Renal pelvis (tissue), 4 donors: ENCODE results near the gene ERP44. TPM values are rescaled to one million over a fixed set of nuclear protein-coding genes. Genes with fewer than 3 reads are reported as not detected.
"Not testable (repeated sequence)": the region's sequence is repeated elsewhere in the genome, so short reads cannot be mapped to it uniquely, and the experiment has no call there.

ENCODE experiments used
- DNase-seq: peaks from one replicate; pipeline ENCODE4 v3.0.0-alpha.2; 2013
- polyA plus RNA-seq, 3 donors: library from polyadenylated mRNA; unstranded; fragments of 120-200 nt; gene quantifications; one replicate each; pipeline ENCODE4 v1.2.1, GENCODE V29; 2013; ENCODE audit not compliant: insufficient read length in 3 of 3

ERP44 gene
- polyA plus RNA-seq, 3 donors: 30.8 to 35.8 (median 34.1) TPM

DNA sequence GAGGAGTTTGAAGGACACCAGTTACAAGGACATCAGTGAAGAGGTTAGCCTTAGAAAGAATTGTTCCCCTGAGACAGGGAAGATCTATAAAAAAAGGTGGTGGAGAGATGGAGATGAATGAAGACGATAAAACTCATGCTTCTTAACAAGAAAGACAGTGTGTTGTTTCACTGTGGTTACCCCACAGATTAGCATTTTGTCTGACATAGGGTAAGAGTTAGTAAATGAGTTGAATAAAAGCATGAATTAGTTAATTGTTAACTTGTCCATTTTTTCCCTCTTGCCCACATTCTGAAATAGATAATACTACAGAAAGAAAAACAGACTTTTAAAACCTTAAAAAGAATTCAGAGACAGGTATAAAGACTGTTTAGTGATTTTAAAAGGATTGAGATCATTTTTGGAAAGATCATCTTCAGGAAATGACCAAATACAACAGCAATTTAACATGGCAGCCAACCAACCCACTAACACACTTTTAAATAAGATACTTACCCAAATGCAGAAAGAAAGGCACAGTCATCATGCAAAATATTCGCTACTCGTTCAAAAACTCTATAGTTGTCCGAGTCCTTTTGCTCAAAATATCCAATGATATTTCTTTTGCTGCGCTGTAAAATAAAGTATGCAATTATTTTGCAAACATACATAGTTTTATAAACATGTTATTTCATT is 78.5 kb downstream of the ERP44 start:
- no peak for DNase-seq

DNA sequence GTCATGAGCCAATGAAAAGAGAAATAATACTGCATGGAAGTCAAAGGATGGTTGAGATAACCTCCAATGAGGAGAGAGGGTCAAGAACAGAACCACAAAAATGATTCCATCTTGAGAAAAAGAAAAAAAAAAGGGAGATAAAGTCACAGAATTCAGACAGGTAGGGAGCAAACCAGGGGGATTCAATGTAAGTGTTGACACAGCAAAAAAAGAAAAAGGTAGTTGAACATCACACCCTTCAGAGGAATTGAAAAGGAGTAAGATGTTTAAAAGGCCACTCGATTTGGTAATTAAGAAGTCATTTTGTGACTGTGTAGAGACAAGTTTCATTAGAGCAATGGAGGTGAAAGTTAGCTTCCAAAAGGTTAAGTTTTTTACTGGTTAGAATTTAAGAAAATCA is 79.3 kb downstream of the ERP44 start:
- DNase-seq: no peak

DNA sequence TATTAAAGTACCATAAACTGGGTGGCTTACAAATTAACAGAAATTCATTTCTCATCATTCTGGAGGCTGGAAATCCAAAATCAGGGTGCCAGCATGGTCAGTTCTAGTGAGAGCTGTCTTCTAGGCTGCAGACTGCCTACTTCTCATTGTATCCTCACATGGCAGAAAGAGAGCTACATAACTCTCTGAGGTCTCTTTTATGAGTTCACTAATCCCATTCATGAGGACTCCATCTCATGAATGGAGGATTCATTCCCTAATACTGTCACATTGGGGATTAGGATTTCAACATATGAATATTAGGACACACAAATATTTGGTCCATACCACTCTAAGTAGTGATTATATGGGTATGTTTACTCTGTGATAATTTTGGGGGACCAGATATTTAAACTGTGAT is 84.0 kb downstream of the ERP44 start:
- no peak for DNase-seq

DNA sequence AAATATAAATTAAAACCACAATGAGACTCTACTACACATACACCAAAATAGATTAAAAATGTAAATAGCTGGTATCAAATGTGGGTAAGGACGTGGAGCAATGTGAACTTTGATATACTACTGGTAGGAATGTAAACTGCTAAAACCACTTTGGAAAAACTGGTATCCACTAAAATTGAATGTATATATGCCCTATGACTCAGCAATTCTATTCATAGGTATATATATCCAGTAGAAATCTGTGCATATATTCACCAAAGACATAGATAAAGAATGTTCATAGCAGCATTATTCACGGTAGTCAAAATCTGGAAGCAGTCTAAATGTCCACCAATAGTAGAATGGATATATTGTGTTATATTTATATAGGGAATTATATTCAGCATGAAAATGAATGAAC is 85.2 kb downstream of the ERP44 start:
- no peak for DNase-seq

DNA sequence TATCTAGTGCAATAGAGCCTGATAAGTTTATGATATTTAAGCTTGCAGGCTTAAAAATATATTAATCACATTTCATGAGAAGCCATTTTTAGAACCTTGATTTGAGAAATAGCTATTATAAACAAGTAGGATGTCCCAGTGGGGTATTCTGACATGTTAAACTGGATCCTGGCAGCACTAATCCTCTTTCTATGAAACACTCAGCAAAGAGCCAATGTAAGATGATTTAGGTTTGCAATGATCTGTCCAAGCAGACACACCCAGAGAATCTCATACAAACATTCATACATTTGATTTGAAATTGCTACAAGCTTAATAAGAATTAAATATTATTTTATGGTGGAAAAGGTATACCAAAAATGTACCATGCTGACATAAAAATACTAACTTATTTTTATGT is 86.5 kb downstream of the ERP44 start:
- DNase-seq: no peak

DNA sequence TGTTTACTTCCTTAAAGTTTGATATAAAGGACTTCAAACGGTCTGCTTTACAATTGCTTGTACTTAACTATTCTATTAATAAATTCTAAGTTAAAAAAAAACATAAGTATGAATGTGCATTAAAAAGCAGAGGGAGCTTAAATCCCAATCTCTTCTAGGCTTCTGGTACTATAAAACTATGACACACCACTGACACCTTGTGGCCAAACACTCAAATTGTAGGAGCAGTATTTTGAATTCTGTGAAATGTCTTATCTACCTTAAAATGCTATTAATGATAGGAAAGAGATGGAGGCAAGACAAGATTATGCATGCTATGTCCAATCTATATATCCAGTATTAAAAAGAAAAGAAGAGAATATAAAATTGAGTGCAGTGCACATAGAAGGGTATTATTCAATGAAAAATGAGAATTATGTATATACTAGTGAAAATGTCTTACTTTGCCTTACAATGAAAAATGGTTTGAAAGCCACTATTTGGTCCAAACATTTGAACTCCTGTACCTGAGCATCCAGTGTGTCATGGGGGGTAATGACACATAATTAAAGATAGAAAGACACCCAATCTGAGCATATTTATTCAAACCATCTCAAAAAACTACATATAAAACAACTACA is 87.6 kb downstream of the ERP44 start:
- DNase-seq: peak; percentile 31

DNA sequence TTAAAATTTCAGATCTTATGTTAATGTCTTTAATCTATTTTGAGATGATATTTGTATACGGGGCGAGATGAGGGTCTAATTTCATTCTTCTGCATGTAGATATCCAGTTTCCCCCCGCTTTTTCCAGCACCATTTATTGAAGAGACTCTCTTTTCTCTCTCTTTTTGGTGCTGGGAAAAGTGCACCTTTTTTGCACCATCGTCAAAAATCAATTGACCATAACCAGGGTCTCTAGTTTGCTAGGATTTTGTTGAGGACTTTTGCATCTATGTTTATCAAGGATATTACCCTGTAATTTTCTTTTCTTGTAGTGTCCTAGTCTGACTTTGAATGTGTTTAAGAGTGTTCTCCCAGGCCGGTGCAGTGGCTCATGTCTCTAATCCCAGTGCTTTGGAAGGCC is 99.0 kb downstream of the ERP44 start:
- no peak for DNase-seq

DNA sequence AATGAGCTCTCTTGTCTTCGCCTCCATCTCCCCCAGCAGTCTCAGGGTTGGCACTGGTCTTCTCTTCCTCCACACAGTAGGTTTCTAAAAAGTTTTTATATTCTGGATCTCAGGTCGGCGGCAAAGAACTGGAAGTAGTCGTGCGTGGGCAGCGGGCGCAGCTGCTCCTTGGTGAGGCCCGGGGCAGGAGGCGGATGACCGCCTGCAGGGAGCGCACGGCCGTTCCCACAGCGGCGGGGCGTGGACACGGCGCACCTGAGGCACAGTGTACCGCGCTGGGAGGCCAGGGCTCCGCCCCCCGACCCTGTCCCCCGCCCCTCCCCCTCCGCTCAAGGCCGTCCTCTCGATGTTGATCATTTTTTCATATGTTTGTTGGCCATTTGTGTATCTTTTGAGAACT is 99.9 kb downstream of the ERP44 start:
- DNase-seq: no peak

DNA sequence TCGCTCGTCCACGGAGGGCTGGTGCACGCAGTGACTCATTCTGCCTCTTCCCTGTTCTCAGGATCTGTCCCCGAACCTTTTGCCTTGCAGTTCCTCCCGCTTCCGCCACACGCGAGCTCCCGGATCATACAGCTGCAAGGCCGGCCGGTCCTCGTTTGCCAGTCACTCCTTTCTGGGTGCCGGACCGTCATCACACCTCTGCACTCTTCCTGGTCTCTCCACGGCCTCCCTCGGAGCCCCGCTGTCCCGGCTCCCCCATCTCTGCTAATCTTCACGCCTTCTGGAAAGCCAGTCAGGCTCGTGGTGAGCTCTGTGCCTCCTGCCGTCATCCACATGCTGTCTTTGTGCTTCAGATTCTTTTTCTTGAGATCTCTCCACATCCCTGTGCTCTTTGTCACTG is 100.5 kb downstream of the ERP44 start:
- no peak for DNase-seq

DNA sequence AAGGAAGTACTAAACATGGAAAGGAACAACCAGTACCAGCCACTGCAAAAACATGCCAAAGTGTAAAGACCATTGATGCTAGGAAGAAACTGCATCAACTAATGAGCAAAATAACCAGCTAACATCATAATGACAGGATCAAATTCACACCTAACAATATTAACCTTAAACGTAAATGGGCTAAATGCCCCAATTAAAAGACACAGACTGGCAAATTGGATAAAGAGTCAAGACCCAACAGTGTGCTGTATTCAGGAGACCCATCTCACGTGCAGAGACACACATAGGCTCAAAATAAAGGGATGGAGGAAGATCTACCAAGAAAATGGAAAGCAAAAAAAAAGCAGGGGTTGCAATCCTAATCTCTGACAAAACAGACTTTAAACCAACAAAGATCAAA is 108.3 kb downstream of the ERP44 start:
- DNase-seq: not testable (repeated sequence)

DNA sequence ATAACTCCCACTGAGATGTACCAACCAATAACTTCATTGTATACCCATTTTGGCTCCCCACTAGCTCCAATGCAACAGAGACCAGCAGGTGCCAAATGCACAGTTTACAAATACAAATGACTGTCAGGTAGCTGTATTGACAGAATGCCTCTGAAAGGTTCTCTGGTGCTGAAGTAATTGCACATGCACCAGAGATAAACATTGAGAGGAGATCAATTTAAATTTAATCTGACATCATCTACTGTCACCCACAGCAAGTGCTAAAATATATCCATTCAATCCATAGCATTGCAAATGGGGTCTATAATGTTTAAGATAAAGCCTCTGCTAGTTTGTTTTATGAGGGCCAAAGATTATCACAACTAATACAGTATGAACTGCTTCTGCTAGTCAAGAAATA is 112.2 kb downstream of the ERP44 start:
- DNase-seq: no peak

DNA sequence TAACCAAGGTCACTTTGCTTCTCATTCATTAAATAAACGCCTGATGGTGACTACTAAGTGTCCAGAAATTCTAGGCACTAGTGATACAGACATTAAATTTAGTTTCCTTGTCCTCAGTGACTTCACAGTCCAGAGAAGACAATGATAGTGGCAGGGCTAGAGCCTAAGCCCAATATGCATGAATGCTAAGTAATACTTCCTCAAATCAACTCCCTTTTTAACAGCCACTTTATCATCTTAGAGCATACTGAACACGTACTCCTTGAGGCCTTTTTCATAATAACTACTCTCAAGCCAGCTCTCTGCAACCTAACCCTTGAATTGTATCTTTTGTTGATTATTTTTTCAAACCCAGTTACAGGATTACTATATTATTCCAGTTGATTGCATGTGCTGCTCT is 118.2 kb downstream of the ERP44 start:
- no peak for DNase-seq

DNA sequence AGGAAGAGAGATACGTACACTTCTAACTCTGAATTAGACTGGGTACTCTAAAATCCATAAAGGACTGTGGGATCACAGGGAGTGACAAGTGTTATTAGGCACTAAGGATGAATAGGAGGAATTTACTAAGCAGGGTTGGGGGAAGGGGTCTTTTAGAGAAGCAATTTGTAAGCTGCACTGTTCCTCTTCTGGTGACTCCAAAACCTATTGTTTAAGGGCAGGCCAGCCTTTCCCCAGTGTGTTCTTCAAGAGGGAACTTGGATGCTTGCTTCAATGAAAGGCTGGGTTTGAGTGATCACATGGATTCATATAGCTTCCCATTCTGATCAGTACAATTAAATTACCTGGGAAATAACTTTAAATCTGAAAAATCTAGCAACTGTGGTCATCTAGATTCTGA is 120.6 kb downstream of the ERP44 start:
- no peak for DNase-seq

DNA sequence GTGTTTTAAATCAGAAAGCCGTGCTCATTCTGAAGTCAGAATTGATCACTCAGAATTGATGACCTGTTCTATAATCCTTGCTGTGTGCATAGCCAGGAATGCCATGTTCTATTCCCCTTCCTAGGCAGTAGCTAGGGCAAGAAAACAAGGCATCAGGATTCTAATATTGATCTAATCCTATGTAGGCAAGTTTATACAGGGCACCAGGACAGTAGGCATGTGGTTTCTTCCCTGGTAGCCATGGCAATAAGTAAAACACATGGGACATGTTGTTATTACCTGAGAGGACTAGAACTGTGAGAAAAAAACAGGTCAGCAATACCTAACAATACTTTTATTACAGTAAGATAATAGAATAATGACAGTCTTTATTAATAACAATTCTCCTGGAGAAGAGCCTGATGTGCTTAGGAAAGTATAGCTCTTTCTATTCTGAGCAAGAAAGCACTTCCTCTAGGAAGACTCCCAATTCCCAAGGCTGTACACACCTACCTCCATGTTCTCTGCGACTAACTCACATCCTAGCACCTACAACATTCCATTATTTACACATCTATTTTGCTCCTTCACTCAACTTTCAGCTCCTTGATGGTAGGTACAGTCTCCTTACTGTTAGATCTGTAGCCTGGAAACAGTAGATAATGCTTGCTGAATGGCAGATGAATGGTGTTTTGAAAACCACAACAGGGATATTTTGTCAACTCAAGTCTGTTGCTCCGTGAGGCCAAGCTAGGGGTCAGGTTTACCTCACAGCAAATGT is 121.6 kb downstream of the ERP44 start:
- DNase-seq: no peak

DNA sequence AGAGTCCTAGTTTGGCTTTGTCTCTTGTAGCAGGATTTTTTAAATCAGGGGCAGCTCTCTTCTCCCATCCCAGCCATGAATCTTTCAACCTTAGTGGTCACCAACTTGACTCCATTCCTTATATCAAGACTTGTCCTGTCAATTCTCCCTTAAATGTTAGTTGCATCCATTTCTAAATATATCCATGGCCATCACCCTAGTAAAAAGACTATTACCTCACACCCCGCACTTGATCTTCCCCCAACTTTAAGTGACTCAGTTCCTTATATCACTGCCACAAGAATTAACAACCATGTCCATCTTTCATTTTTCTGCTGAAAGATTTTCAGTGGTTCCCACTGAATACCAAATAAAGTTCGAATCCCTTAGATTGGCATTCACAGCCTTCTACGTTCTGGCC is 125.3 kb downstream of the ERP44 start:
- no peak for DNase-seq

DNA sequence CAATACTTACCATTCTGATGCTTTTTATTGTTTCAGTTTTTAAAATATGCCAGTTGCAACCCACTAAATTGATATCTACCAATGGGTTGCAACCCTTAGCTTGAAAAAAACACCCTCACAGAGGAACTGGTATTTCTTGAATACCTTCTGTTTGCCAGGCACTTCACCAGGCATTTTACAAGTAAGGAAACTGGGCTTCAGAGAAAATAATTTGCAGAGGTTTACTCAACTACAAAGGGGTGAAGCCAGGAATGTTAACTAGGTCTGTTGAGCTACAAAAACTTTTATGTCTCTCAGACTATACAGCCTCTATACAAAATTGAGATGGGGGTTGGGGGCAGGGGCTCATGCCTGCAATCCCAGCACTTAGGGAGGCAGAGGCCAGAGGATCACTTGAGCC is 127.4 kb downstream of the ERP44 start:
- DNase-seq: no peak

DNA sequence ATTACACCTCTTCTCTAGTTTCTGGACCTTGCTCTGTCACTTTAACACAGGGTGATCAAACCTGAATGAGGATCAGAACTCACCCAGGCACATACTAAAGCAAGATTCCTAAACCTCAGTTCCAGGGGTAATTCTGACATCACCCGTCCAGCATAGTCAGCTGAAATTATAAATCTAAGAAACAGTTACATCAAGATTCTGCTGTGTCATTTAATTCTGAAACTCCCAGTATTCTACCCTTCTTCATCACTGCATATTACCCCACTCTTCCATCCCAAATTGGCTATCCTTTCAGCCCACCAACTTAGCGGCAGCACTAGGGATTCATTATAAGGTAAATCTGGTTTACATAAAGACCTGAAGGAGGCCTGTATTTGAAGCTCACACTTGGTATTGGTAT is 128.3 kb downstream of the ERP44 start:
- DNase-seq: no peak

DNA sequence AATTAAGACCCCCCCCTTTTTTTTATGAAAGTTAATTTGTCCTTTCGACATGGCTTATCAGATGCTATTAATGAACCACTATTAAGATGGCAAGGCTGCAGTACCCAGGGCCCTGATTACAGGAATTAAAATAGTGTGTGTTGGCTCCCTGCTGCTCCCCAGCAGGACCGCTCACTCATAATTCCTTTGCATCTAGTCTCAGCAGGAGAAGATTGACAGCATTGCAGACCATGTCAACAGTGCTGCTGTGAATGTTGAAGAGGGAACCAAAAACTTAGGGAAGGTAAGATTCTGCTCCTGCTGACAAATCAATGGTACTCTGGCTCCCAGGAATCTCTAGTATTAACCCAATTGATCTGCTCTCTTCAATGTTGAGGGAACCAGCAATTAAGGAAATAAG is 131.3 kb downstream of the ERP44 start:
- no peak for DNase-seq

DNA sequence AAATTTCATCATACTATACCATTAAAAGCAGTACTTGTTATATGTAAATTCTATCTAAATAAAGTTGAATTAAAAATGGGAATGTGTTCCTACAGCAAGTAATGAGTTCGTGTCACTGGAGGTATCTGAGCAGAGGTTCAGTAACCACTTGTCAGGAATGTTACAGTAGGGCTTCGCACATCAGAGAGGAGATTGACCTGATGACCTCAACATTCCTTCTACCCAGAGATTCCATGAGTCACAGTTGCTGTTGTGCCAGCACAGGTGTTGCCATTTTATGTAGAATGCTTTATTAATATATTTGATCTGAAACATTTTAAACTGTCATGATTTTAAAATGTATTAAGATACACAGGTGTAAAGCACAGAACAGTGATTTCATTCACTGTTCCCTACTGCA is 132.1 kb downstream of the ERP44 start:
- peak; percentile 12 for DNase-seq

DNA sequence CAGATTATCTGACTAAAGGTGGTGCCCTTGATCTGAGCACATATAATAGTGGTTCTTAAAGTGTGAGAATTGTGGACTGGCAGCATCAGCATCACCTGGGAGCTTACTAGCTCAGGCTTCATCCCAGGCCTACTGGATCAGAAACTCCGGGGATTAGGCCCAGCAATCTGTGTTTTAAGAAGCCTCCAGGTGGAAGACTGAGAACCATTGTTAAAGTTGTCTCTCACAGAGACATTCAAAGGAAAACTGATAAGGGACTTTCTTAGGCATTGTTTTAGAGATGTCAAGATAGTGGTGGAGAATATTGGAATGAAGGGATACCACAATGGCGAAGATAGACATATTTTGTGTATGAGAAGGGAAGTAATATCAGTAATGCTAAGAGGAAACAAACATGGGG is 132.8 kb downstream of the ERP44 start:
- DNase-seq: no peak

DNA sequence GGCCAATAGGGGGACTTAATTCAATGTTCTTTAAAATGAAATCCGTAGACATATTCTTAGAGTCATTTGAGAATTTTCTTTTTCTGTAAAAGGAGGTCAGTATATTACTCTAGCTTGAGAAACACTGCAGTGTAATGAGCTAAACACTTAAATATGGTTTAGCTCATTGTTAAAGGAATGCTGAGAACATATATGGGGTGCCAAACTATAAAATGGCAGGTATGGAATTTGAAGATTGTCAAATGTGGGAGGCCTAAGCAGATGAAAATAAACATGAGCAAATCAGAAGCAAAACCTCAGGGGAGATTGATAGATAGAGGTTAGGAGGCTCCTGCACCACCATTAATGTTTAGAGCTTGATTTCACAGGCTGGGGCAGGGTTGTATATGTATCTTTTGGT is 134.5 kb downstream of the ERP44 start:
- no peak for DNase-seq

DNA sequence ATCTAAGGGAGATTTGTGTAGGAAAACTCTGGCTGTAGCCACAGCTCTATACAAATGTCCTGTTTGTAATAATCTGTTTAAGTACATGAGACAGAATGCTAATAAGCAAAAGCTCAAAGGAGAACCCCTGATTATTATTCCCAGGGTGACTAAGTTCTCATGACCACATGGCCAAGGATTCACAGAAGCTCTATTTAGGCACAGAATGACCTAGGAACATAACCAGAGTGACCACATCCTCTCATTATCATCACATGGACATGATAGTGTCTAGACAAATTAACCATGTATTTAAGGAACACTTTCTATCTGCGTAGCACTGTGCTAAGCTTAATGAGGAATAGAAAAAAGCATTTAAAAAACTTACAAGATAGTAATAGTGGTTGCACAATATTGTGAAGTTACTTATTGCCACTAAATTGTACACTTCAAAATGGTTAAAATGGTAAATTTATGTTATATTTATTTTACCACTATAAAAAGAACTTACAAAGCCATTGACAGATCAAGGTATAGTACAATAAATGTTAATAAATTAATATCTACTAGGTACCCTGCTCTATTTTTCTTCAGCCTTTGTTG is 136.0 kb downstream of the ERP44 start:
- no peak for DNase-seq

DNA sequence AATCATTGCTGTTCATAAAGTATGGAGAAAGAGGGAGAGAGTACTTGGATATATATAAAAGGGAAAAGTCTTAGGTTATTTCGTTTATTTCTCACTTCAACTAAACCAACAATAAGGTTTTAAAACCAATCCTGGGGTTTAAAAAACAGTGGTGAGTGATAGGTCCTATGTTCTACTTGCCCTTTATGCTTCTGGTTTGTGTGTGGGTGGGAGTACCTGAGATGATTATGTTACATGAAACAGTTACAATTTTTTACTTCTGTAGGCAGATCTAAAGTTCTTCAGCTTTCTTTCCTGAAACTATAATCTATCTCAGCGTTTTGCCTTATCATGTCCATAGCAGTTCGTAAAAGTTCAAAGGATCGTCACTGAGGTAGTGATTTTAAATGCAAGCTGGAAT is 143.2 kb downstream of the ERP44 start:
- DNase-seq: no peak
